H1 (cell line): ENCODE data around the gene TTC28. TPM values are rescaled to one million over a fixed set of nuclear protein-coding genes. Genes with fewer than 3 reads are reported as not detected.

Experiments
- CTCF ChIA-PET: fragments of 300-600 bp; sonication (Branson Sonifier 250); formaldehyde crosslinking; loops from one replicate; lab custom pipeline; 2021; ENCODE audit not compliant: partially characterized antibody; lab: Charles Lee
- POLR2A ChIA-PET: fragments of 300-600 bp; sonication (Branson Sonifier 250); formaldehyde crosslinking; loops from one replicate; lab custom pipeline; 2021; ENCODE audit warnings: inconsistent platforms; ENCODE audit not compliant: partially characterized antibody; lab: Charles Lee
- DNase-seq, 2 experiments: peaks; one replicate each; pipeline versions ENCODE4 v3.0.0 to v3.0.0-alpha.2; 2010 to 2022; ENCODE audit warnings: low spot score in 2 of 2, low read depth in 1 of 2, mixed read lengths in 1 of 2
- FAIRE-seq: peaks from 2 replicates; lab custom pipeline; 2011; peaks lifted over from hg19 to GRCh38; lab: Jason Lieb, UNC
- H2AFZ ChIP-seq: 2 replicates; pipeline ENCODE4 v1.8.1; 2012; ENCODE audit warnings: low read length, inconsistent platforms
- H2AK5ac ChIP-seq: 2 replicates; pipeline ENCODE4 v1.6.1; 2013; ENCODE audit warnings: low read depth, low read length
- H2BK120ac ChIP-seq: replicated peaks from 2 replicates; pipeline ENCODE3; 2013; ENCODE audit warnings: low read depth, low read length, inconsistent platforms
- H2BK12ac ChIP-seq: 2 replicates; pipeline ENCODE4 v1.6.1; 2013; ENCODE audit warnings: low read depth, low read length
- H2BK15ac ChIP-seq: 2 replicates; pipeline ENCODE4 v1.6.1; 2013; ENCODE audit warnings: low read length
- H2BK20ac ChIP-seq: 2 replicates; pipeline ENCODE4 v1.6.1; 2013; ENCODE audit warnings: low read length
- H2BK5ac ChIP-seq: 2 replicates; pipeline ENCODE4 v1.6.1; 2013; ENCODE audit warnings: low read depth, low read length
- H3K14ac ChIP-seq: 2 replicates; pipeline ENCODE4 v1.6.1; 2013; ENCODE audit warnings: inconsistent platforms; ENCODE audit not compliant: insufficient read length
- H3K18ac ChIP-seq: 2 replicates; pipeline ENCODE4 v1.6.1; 2013; ENCODE audit warnings: low read length; ENCODE audit errors: extremely low read depth
- H3K23ac ChIP-seq: 2 replicates; pipeline ENCODE4 v1.6.1; 2013; ENCODE audit warnings: inconsistent platforms; ENCODE audit not compliant: insufficient read length
- H3K23me2 ChIP-seq: 2 replicates; pipeline ENCODE4 v1.6.1; 2013; ENCODE audit warnings: low read depth, low read length
- H3K27ac ChIP-seq: 2 replicates; pipeline ENCODE4 v1.6.1; 2011; ENCODE audit warnings: low read depth, low read length, inconsistent platforms
- H3K27me3 ChIP-seq, 4 experiments: replicated peaks in 1 of 4; 1 replicate in 1 of 4; 2 replicates in 3 of 4; pipeline versions ENCODE4 v1.6.1 to v1.8.1; 2011 to 2013; ENCODE audit warnings: low read length in 3 of 4, mild to moderate bottlenecking in 3 of 4, inconsistent platforms in 2 of 4, mixed read lengths in 2 of 4, moderate library complexity in 1 of 4; ENCODE audit not compliant: control insufficient read depth in 3 of 4, insufficient read depth in 3 of 4; ENCODE audit errors: extremely low read depth in 1 of 4
- H3K36me3 ChIP-seq, 4 experiments: 2 replicates each; pipeline versions ENCODE4 v1.6.1 to v1.8.1; 2011 to 2013; ENCODE audit warnings: mild to moderate bottlenecking in 4 of 4, low read length in 3 of 4, moderate library complexity in 2 of 4, control low read depth in 1 of 4, inconsistent platforms in 1 of 4; ENCODE audit not compliant: insufficient read depth in 4 of 4, control insufficient read depth in 2 of 4
- H3K4ac ChIP-seq: replicated peaks from 2 replicates; pipeline ENCODE3; 2013; ENCODE audit warnings: low read length, low read depth, mixed read lengths, inconsistent platforms; ENCODE audit not compliant: insufficient read length
- H3K4me1 ChIP-seq, 4 experiments: replicated peaks in 1 of 4; 1 replicate in 1 of 4; 2 replicates in 3 of 4; pipeline versions ENCODE4 v1.6.1 to v1.8.1; 2011 to 2013; ENCODE audit warnings: low read length in 3 of 4, inconsistent platforms in 2 of 4, mixed read lengths in 1 of 4; ENCODE audit not compliant: insufficient read depth in 4 of 4, control insufficient read depth in 3 of 4
- H3K4me2 ChIP-seq, 2 experiments: 2 replicates each; pipeline versions ENCODE4 v1.6.1 to v1.8.1; 2011 to 2013; ENCODE audit warnings: low read depth in 2 of 2, low read length in 2 of 2, control low read depth in 1 of 2, inconsistent platforms in 1 of 2, mild to moderate bottlenecking in 1 of 2; ENCODE audit not compliant: insufficient read depth in 1 of 2
- H3K4me3 ChIP-seq, 4 experiments: fragments of 200-600, 300-600 bp in 1 of 4; sonication (generic), shearing (Covaris generic), sonication (Bioruptor Twin) in 1 of 4; 2 replicates each; pipeline versions ENCODE4 v1.5.1 to v1.8.1; 2011 to 2016; ENCODE audit warnings: low read length in 4 of 4, low read depth in 3 of 4, control low read depth in 2 of 4, inconsistent platforms in 2 of 4, mild to moderate bottlenecking in 2 of 4, mixed read lengths in 1 of 4, moderate library complexity in 1 of 4; ENCODE audit not compliant: insufficient read depth in 2 of 4; ENCODE audit errors: extremely low read depth in 1 of 4
- H3K56ac ChIP-seq: replicated peaks from 2 replicates; pipeline ENCODE3; 2013; ENCODE audit warnings: low read depth, mild to moderate bottlenecking, mixed read lengths, low read length, inconsistent platforms; ENCODE audit not compliant: insufficient read length
- H3K79me1 ChIP-seq: 2 replicates; pipeline ENCODE4 v1.6.1; 2013; ENCODE audit warnings: low read depth, low read length, control low read depth
- H3K79me2 ChIP-seq, 2 experiments: 2 replicates each; pipeline versions ENCODE4 v1.6.1 to v1.8.1; 2012 to 2013; ENCODE audit warnings: low read length in 2 of 2, mild to moderate bottlenecking in 2 of 2, inconsistent platforms in 1 of 2; ENCODE audit not compliant: insufficient read depth in 2 of 2, control insufficient read depth in 1 of 2
- H3K9ac ChIP-seq, 4 experiments: replicated peaks in 1 of 4; 1 replicate in 1 of 4; 2 replicates in 3 of 4; pipeline versions ENCODE4 v1.6.1 to v1.8.1; 2011 to 2013; ENCODE audit warnings: low read depth in 3 of 4, low read length in 3 of 4, control low read depth in 2 of 4, mild to moderate bottlenecking in 2 of 4, moderate library complexity in 2 of 4, inconsistent platforms in 1 of 4; ENCODE audit errors: extremely low read depth in 1 of 4
- H3K9me3 ChIP-seq, 2 experiments: 2 replicates each; pipeline versions ENCODE4 v1.6.1 to v1.8.1; 2012 to 2013; ENCODE audit warnings: mild to moderate bottlenecking in 2 of 2, moderate library complexity in 2 of 2, control low read depth in 1 of 2, inconsistent platforms in 1 of 2, low read depth in 1 of 2, low read length in 1 of 2, mixed read lengths in 1 of 2; ENCODE audit not compliant: insufficient read depth in 2 of 2
- H4K20me1 ChIP-seq, 2 experiments: replicated peaks in 1 of 2; 2 replicates each; pipeline versions ENCODE3 to v1.8.1; 2011 to 2013; ENCODE audit warnings: inconsistent platforms in 2 of 2, low read length in 2 of 2, mild to moderate bottlenecking in 1 of 2; ENCODE audit not compliant: insufficient read depth in 2 of 2, control insufficient read depth in 1 of 2
- H4K5ac ChIP-seq: 2 replicates; pipeline ENCODE4 v1.6.1; 2013; ENCODE audit warnings: low read length, low read depth, mixed read lengths, inconsistent platforms; ENCODE audit not compliant: insufficient read length
- H4K8ac ChIP-seq: 2 replicates; pipeline ENCODE4 v1.8.0; 2013; ENCODE audit warnings: mild to moderate bottlenecking, moderate library complexity, low read length, inconsistent platforms; ENCODE audit not compliant: insufficient read depth; ENCODE audit errors: extremely low read depth
- H4K91ac ChIP-seq: replicated peaks from 2 replicates; pipeline ENCODE3; 2013; ENCODE audit warnings: low read length, mixed read lengths, inconsistent platforms; ENCODE audit not compliant: insufficient read length
- BCL11A ChIP-seq, 2 experiments: IDR thresholded peaks; one replicate each; pipeline ENCODE4 v1.6.1; 2011; ENCODE audit warnings: low read depth in 2 of 2, low read length in 2 of 2, mild to moderate bottlenecking in 2 of 2
- CBX5 ChIP-seq: fragments of 300-800, 300-1000 bp; sonication (generic); IDR thresholded peaks from 2 replicates; pipeline ENCODE4 v1.7.1; 2016; ENCODE audit warnings: antibody characterized with exemption, low read length, low read depth
- CREB1 ChIP-seq: IDR thresholded peaks from 2 replicates; pipeline ENCODE4 v1.6.1; 2012; ENCODE audit warnings: inconsistent platforms
- GABPA ChIP-seq: IDR thresholded peaks from 2 replicates; pipeline ENCODE4 v1.6.1; 2011; ENCODE audit warnings: mild to moderate bottlenecking, low read length, moderate library complexity, borderline replicate concordance; ENCODE audit not compliant: insufficient read depth
- KDM5A ChIP-seq: fragments of 200-600 bp; IDR thresholded peaks from 2 replicates; pipeline ENCODE4 v1.7.1; 2012; ENCODE audit warnings: mild to moderate bottlenecking, low read length, inconsistent platforms, mixed read lengths
- NRF1 ChIP-seq: IDR thresholded peaks from 2 replicates; pipeline ENCODE4 v1.6.1; 2011; ENCODE audit warnings: mild to moderate bottlenecking, low read depth, low read length, improper control_type of control experiment
- RAD21 ChIP-seq, 2 experiments: IDR thresholded peaks in 1 of 2; conservative IDR thresholded peaks in 1 of 2; 2 replicates each; pipeline ENCODE4 v1.6.1; 2011; ENCODE audit warnings: low read depth in 2 of 2, low read length in 2 of 2, improper control_type of control experiment in 1 of 2, inconsistent platforms in 1 of 2, mild to moderate bottlenecking in 1 of 2, moderate library complexity in 1 of 2
- SIRT6 ChIP-seq: IDR thresholded peaks from one replicate; pipeline ENCODE4 v1.7.1; 2012; ENCODE audit warnings: low read length, inconsistent platforms
- SP2 ChIP-seq: IDR thresholded peaks from 2 replicates; pipeline ENCODE4 v1.6.1; 2012; ENCODE audit warnings: mild to moderate bottlenecking, low read length, inconsistent platforms
- TBP ChIP-seq: IDR thresholded peaks from 2 replicates; pipeline ENCODE4 v1.6.1; 2011; ENCODE audit warnings: low read depth, low read length, improper control_type of control experiment
- WGBS, 2 experiments: shearing (Covaris generic) in 1 of 2; methylation state at CpG; one replicate each; pipeline versions ENCODE4 v1.1.6 to v1.1.7; 2013 to 2015; ENCODE audit warnings: low lambda C conversion rate in 2 of 2, mixed read lengths in 2 of 2, inconsistent platforms in 1 of 2, low coverage in 1 of 2, missing lambda C conversion rate in 1 of 2; ENCODE audit not compliant: insufficient replicate concordance in 2 of 2, insufficient coverage in 1 of 2, insufficient read length in 1 of 2; ENCODE audit errors: extremely low coverage in 1 of 2, missing lambda C conversion rate in 1 of 2; 5-methylcytosine and 5-hydroxymethylcytosine counted together
- polyA plus RNA-seq, 7 experiments: library from polyadenylated mRNA; depleted of rRNA in 3 of 7; stranded (reverse) in 5 of 7; unstranded in 2 of 7; fragments of >200 nt in 5 of 7; fragments of 200-250 nt in 2 of 7; gene quantifications; 1 replicate in 5 of 7; 2 replicates in 1 of 7; 4 replicates in 1 of 7; pipeline versions ENCODE4 v1.2.1 to v1.2.3, GENCODE V29; 2011 to 2013; ENCODE audit warnings: missing spikeins in 2 of 7, mixed read lengths in 2 of 7
- total RNA-seq: library from RNA; stranded (reverse); fragmentation: NEBNext Ultra II Directional; extraction: Animal tissue kit (Norgen Biotek cat#: 25700); gene quantifications from 2 replicates; pipeline ENCODE4 v1.2.1, GENCODE V29; 2021

The TTC28 gene
- total and polyA plus RNA-seq, 2 of the 8 experiments (the other 6 are each of a cell fraction or from before 2014, with no cell fraction given) = 2.6 to 12.6 TPM

DNA sequence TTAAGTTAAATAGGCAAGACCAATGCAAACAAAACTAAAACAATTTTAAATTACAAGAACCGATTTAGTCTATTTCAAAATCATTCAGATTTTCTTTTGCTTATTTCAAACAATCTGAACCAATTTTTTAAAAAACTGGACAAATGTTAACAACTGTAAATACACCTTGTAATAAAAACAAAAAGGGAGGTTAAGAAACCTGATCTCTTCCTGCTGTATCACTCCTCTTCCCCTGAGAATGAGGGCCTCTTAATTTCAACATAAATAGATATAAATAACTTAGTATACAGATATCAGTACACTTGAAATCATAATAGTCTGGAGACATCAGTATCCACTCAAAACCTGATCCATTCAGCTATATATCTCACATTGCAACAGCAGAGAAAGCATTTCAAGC lies 346.6 kb downstream of the TTC28 start:
- FAIRE-seq (no peak), DNase-seq (no peak)
- Histone ChIP-seq H3K36me3 (no peaks in the 10 kb centered on the region), H2AK5ac (no peak overlapping the region), H3K9ac (no peak overlapping the region), H3K4me1 (no peaks in the 10 kb centered on the region; a peak in 2 of 7 replicates), H3K9me3 (no peaks in the 10 kb centered on the region), H4K91ac (no peak overlapping the region), H3K27me3 (no peaks in the 10 kb centered on the region), H3K56ac (no peak overlapping the region), H2BK15ac (no peak overlapping the region), H4K8ac (no peak overlapping the region), H2BK120ac (no peak overlapping the region), H3K79me2 (no peaks in the 10 kb centered on the region), H3K23me2 (no peaks in the 10 kb centered on the region), H3K23ac (no peak overlapping the region), H3K4me2 (no peak overlapping the region), H3K14ac (no peak overlapping the region), H2BK5ac (no peak overlapping the region), H4K5ac (no peak overlapping the region), H3K4ac (no peak overlapping the region), H3K79me1 (no peaks in the 10 kb centered on the region), H2AFZ (no peak overlapping the region), H3K27ac (no peak overlapping the region), H3K18ac (no peak overlapping the region), H4K20me1 (no peaks in the 10 kb centered on the region), H2BK12ac (no peak overlapping the region), H3K4me3 (no peak overlapping the region), H2BK20ac (no peak overlapping the region)
- WGBS, 2 experiments = 64% methylated on average over 1 of the region's 1 CpG; no CpG with 5 or more reads in 1 of the 2 experiments
- TF ChIP-seq CBX5 (no peak), NRF1 (no peak), SIRT6 (no peak), RAD21 (IDR thresholded peaks at IDR 0.05 in 1 of 2, conservative IDR thresholded peaks at IDR 0.05 in 1 of 2; ENCODE audit: low read depth in 2 of 2, low read length in 2 of 2) (no peak), SP2 (no peak), TBP (no peak), KDM5A (no peak), GABPA (no peak), BCL11A (IDR thresholded peaks at IDR 0.05; ENCODE audit: low read depth in 2 of 2, low read length in 2 of 2) (no peak), CREB1 (no peak)
- POLR2A ChIA-PET = no interaction called here
- CTCF ChIA-PET = no interaction called here
